ENCODE data around the gene RITA1. TPM values are rescaled to one million over a fixed set of nuclear protein-coding genes. Genes with fewer than 3 reads are reported as not detected.

RITA1 gene
- total and polyA plus RNA-seq, 2 experiments from 2014 or later: 20.0 to 40.4 TPM

GRCh38 chr12:113220593-113221180 lies 35.2 kb downstream of the RITA1 start:
- Histone ChIP-seq H4K20me1 (replicated peaks; ENCODE audit: insufficient read depth) (no peaks in the 10 kb centered on the region), H3K27me3 (ENCODE audit: insufficient read depth) (no peaks in the 10 kb centered on the region), H2AFZ (peak overlapping the region; percentile 5; the same call in 1 of the 2 replicates), H3K27ac (ENCODE audit: low read depth) (no peak overlapping the region; the same call in 1 of the 2 replicates), H3K9me2 (ENCODE audit: insufficient read depth) (no peaks in the 10 kb centered on the region), H3K4me1 (ENCODE audit: insufficient read depth) (peaks cover 18% of the 10 kb centered on the region), H3K79me2 (replicated peaks; ENCODE audit: insufficient read depth) (peaks cover 9% of the 10 kb centered on the region), H3K4me3 (peak overlapping the region; percentile 54), H3K36me3 (ENCODE audit: insufficient read depth) (no peaks in the 10 kb centered on the region), H3F3A (replicated peaks; ENCODE audit: low read depth) (peaks cover 8% of the 10 kb centered on the region; the same call in 1 of the 2 replicates), H3K4me2 (peak overlapping the region; percentile 74)
- TF ChIP-seq, protein P1, sequence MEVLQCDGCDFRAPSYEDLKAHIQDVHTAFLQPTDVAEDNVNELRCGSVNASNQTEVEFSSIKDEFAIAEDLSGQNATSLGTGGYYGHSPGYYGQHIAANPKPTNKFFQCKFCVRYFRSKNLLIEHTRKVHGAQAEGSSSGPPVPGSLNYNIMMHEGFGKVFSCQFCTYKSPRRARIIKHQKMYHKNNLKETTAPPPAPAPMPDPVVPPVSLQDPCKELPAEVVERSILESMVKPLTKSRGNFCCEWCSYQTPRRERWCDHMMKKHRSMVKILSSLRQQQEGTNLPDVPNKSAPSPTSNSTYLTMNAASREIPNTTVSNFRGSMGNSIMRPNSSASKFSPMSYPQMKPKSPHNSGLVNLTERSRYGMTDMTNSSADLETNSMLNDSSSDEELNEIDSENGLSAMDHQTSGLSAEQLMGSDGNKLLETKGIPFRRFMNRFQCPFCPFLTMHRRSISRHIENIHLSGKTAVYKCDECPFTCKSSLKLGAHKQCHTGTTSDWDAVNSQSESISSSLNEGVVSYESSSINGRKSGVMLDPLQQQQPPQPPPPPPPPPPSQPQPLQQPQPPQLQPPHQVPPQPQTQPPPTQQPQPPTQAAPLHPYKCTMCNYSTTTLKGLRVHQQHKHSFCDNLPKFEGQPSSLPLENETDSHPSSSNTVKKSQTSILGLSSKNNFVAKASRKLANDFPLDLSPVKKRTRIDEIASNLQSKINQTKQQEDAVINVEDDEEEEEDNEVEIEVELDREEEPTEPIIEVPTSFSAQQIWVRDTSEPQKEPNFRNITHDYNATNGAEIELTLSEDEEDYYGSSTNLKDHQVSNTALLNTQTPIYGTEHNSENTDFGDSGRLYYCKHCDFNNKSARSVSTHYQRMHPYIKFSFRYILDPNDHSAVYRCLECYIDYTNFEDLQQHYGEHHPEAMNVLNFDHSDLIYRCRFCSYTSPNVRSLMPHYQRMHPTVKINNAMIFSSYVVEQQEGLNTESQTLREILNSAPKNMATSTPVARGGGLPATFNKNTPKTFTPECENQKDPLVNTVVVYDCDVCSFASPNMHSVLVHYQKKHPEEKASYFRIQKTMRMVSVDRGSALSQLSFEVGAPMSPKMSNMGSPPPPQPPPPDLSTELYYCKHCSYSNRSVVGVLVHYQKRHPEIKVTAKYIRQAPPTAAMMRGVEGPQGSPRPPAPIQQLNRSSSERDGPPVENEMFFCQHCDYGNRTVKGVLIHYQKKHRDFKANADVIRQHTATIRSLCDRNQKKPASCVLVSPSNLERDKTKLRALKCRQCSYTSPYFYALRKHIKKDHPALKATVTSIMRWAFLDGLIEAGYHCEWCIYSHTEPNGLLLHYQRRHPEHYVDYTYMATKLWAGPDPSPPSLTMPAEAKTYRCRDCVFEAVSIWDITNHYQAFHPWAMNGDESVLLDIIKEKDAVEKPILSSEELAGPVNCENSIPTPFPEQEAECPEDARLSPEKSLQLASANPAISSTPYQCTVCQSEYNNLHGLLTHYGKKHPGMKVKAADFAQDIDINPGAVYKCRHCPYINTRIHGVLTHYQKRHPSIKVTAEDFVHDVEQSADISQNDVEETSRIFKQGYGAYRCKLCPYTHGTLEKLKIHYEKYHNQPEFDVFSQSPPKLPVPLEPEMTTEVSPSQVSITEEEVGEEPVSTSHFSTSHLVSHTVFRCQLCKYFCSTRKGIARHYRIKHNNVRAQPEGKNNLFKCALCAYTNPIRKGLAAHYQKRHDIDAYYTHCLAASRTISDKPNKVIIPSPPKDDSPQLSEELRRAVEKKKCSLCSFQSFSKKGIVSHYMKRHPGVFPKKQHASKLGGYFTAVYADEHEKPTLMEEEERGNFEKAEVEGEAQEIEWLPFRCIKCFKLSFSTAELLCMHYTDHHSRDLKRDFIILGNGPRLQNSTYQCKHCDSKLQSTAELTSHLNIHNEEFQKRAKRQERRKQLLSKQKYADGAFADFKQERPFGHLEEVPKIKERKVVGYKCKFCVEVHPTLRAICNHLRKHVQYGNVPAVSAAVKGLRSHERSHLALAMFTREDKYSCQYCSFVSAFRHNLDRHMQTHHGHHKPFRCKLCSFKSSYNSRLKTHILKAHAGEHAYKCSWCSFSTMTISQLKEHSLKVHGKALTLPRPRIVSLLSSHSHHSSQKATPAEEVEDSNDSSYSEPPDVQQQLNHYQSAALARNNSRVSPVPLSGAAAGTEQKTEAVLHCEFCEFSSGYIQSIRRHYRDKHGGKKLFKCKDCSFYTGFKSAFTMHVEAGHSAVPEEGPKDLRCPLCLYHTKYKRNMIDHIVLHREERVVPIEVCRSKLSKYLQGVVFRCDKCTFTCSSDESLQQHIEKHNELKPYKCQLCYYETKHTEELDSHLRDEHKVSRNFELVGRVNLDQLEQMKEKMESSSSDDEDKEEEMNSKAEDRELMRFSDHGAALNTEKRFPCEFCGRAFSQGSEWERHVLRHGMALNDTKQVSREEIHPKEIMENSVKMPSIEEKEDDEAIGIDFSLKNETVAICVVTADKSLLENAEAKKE (CRISPR knock-in tag; IDR thresholded peaks at IDR 0.05): no peak
- TF ChIP-seq EZH2phosphoT487 (IDR thresholded peaks at IDR 0.05; ENCODE audit: unreplicated experiment) (no peak), STAT1 (IDR thresholded peaks at IDR 0.05; ENCODE audit: unreplicated experiment) (no peak), ZNF114 (CRISPR knock-in tag; IDR thresholded peaks at IDR 0.05) (no peak), EZH2 (IDR thresholded peaks at IDR 0.05; ENCODE audit: low read depth, unreplicated experiment) (no peak), NANOG (IDR thresholded peaks at IDR 0.05; ENCODE audit: borderline replicate concordance) (no peak), CREB1 (CRISPR knock-in tag; IDR thresholded peaks at IDR 0.05; ENCODE audit: low read depth) (no peak), JUNB (IDR thresholded peaks at IDR 0.05; ENCODE audit: unreplicated experiment) (no peak), REST (IDR thresholded peaks at IDR 0.05; ENCODE audit: unreplicated experiment) (no peak), ZNF331 (CRISPR knock-in tag; IDR thresholded peaks at IDR 0.05; ENCODE audit: low read depth) (no peak), CTCF (conservative IDR thresholded peaks at IDR 0.05; ENCODE audit: low read depth in 2 of 2) (no peak), POLR2AphosphoS5 (IDR thresholded peaks at IDR 0.05; ENCODE audit: low read depth) (no peak)
- TF ChIP-seq, protein P2, sequence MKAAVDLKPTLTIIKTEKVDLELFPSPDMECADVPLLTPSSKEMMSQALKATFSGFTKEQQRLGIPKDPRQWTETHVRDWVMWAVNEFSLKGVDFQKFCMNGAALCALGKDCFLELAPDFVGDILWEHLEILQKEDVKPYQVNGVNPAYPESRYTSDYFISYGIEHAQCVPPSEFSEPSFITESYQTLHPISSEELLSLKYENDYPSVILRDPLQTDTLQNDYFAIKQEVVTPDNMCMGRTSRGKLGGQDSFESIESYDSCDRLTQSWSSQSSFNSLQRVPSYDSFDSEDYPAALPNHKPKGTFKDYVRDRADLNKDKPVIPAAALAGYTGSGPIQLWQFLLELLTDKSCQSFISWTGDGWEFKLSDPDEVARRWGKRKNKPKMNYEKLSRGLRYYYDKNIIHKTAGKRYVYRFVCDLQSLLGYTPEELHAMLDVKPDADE (IDR thresholded peaks at IDR 0.05): no peak
- Mint-ChIP-seq H3K36me3 (ENCODE audit: low read depth) (no peaks in the 10 kb centered on the region), H3K4me1 (peaks cover 19% of the 10 kb centered on the region), H3K27ac (peak overlapping the region; percentile 36), H3K4me3 (peak overlapping the region; percentile 81), H3K27me3 (ENCODE audit: insufficient read depth, low read depth, poor library complexity) (peaks cover 4% of the 10 kb centered on the region), H3K9me3 (no peaks in the 10 kb centered on the region)
- DNase-seq (ENCODE audit: low spot score): peak; percentile 38
- no peak for ATAC-seq
